OCI-LY1 (cell line): ENCODE results near the gene PROB1.
"Not testable (repeated sequence)": the region's sequence is repeated elsewhere in the genome, so short reads cannot be mapped to it uniquely, and the experiment has no call there.

Source experiments
- H2AFZ ChIP-seq: fragments of 200-600 bp; sonication (generic), shearing (Covaris generic); 2 replicates; pipeline ENCODE4 v1.6.0; 2014; ENCODE audit warnings: antibody characterized with exemption, mild to moderate bottlenecking, low read length
- H3F3A ChIP-seq: fragments of 200-600 bp; sonication (generic), shearing (Covaris generic); 2 replicates; pipeline ENCODE4 v1.6.0; 2014; ENCODE audit warnings: mild to moderate bottlenecking, antibody characterized with exemption, low read length, moderate library complexity; ENCODE audit not compliant: insufficient read depth
- H3K27ac ChIP-seq: fragments of 200-600 bp; sonication (generic); 2 replicates; pipeline ENCODE4 v1.5.1; 2014; ENCODE audit warnings: low read length, mixed run types, mild to moderate bottlenecking, low read depth; ENCODE audit not compliant: poor library complexity, severe bottlenecking
- H3K27me3 ChIP-seq: fragments of 200-600 bp; sonication (generic); 2 replicates; pipeline ENCODE4 v1.6.0; 2014; ENCODE audit warnings: antibody characterized with exemption, mild to moderate bottlenecking, low read length, moderate library complexity; ENCODE audit not compliant: insufficient read depth
- H3K36me3 ChIP-seq: fragments of 200-600 bp; sonication (generic); 2 replicates; pipeline ENCODE4 v1.6.1; 2014; ENCODE audit warnings: mild to moderate bottlenecking, antibody characterized with exemption, low read length, moderate library complexity, mixed read lengths; ENCODE audit not compliant: insufficient read depth
- H3K4me1 ChIP-seq: fragments of 200-600 bp; sonication (generic); 2 replicates; pipeline ENCODE4 v1.5.1; 2014; ENCODE audit warnings: mild to moderate bottlenecking, low read length, moderate library complexity; ENCODE audit not compliant: insufficient read depth, severe bottlenecking
- H3K4me2 ChIP-seq: fragments of 200-600 bp; sonication (generic), shearing (Covaris generic); 2 replicates; pipeline ENCODE4 v1.6.1; 2014; ENCODE audit warnings: low read length
- H3K4me3 ChIP-seq: fragments of 200-600 bp; sonication (generic); 2 replicates; pipeline ENCODE4 v1.5.1; 2014; ENCODE audit warnings: low read length, low read depth, mild to moderate bottlenecking, mixed read lengths; ENCODE audit not compliant: poor library complexity, severe bottlenecking
- H3K79me2 ChIP-seq: fragments of 200-600 bp; shearing (Covaris generic); 2 replicates; pipeline ENCODE4 v1.6.1; 2016; ENCODE audit warnings: mixed run types, low read length, mixed read lengths; ENCODE audit not compliant: insufficient read depth
- H3K9ac ChIP-seq: fragments of 200-600 bp; sonication (generic), shearing (Covaris generic); 2 replicates; pipeline ENCODE4 v1.6.1; 2014; ENCODE audit warnings: mild to moderate bottlenecking, low read length, mixed read lengths
- H3K9me2 ChIP-seq: fragments of 200-600 bp; sonication (generic), shearing (Covaris generic); 2 replicates; pipeline ENCODE4 v1.6.1; 2014; ENCODE audit warnings: low read depth, mild to moderate bottlenecking, low read length, mixed read lengths
- H3K9me3 ChIP-seq: fragments of 200-600 bp; shearing (Covaris generic); 2 replicates; pipeline ENCODE4 v1.6.1; 2014; ENCODE audit warnings: low read length, mixed read lengths
- H4K20me1 ChIP-seq: fragments of 200-600 bp; sonication (generic), shearing (Covaris generic); 2 replicates; pipeline ENCODE4 v1.6.0; 2016; ENCODE audit warnings: mild to moderate bottlenecking, low read length; ENCODE audit not compliant: insufficient read depth
- EZH2 ChIP-seq: fragments of 200-600 bp; sonication (generic), shearing (Covaris generic); IDR thresholded peaks from 2 replicates; pipeline ENCODE4 v1.8.0; 2017; ENCODE audit warnings: borderline replicate concordance, mixed run types, mild to moderate bottlenecking, antibody characterized with exemption, low read length, moderate library complexity, mixed read lengths
- TF ChIP-seq, protein P1 (sequence below): fragments of 200-600 bp; sonication (generic), shearing (Covaris generic); IDR thresholded peaks from 2 replicates; pipeline ENCODE4 v1.5.1; 2017; ENCODE audit warnings: mild to moderate bottlenecking, antibody characterized with exemption, low read length, moderate library complexity, mixed read lengths

PROB1 gene

DNA sequence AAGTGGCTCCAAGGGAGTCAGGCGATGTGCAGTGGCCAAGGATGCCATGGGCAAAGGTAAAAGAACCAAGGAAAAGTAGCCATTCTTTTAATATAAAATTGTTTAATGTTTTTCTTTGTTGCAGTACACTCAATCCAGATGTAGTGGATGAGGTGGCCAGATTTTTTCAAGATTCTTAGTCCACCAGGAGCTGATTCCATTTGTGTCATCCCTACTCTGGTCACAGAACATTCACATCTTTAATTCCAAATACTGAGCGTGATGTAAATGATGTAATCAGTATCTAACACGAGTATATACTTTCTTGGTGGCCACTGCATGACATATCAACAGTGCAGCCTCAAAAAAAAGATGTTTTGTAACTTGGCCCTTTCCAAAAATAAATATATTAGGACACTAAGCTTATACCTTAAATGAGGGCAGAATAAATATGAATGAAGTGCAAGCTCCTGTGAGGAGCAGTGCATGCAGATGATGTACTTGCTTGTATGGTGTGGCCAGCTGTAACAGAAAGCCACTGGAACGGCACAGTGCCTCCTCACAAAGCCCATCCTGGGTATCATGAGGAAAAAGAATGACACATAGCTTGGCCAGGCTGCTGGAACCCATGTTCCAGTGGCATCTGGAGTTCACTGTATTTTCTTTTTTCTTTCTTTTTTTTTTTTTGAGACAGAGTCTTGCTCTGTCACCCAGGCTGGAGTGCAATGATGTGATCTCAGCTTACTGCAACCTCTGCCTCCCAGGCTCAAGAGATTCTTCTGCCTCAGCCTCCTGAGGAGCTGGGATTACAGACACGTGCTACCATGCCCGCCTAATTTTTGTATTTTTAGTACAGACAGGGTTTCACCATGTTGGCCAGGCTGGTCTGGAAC, 15.5 kb upstream of the PROB1 start:
- H3F3A ChIP-seq: no peaks in the 10 kb centered on the region
- no peak overlapping the region for H2AFZ ChIP-seq
- H3K4me1 ChIP-seq: peaks cover 20% of the 10 kb centered on the region
- H3K9me3 ChIP-seq: no peaks in the 10 kb centered on the region
- no peaks in the 10 kb centered on the region for H3K9me2 ChIP-seq
- H3K9ac ChIP-seq: no peak overlapping the region
- H3K4me2 ChIP-seq: no peak overlapping the region
- no peaks in the 10 kb centered on the region for H4K20me1 ChIP-seq
- H3K27me3 ChIP-seq: no peaks in the 10 kb centered on the region
- no peaks in the 10 kb centered on the region for H3K79me2 ChIP-seq
- no peak overlapping the region for H3K27ac ChIP-seq
- TF ChIP-seq EZH2: no peak
- TF ChIP-seq, protein P1, sequence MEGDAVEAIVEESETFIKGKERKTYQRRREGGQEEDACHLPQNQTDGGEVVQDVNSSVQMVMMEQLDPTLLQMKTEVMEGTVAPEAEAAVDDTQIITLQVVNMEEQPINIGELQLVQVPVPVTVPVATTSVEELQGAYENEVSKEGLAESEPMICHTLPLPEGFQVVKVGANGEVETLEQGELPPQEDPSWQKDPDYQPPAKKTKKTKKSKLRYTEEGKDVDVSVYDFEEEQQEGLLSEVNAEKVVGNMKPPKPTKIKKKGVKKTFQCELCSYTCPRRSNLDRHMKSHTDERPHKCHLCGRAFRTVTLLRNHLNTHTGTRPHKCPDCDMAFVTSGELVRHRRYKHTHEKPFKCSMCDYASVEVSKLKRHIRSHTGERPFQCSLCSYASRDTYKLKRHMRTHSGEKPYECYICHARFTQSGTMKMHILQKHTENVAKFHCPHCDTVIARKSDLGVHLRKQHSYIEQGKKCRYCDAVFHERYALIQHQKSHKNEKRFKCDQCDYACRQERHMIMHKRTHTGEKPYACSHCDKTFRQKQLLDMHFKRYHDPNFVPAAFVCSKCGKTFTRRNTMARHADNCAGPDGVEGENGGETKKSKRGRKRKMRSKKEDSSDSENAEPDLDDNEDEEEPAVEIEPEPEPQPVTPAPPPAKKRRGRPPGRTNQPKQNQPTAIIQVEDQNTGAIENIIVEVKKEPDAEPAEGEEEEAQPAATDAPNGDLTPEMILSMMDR: no peak
- H3K4me3 ChIP-seq: no peak overlapping the region
- no peaks in the 10 kb centered on the region for H3K36me3 ChIP-seq

DNA sequence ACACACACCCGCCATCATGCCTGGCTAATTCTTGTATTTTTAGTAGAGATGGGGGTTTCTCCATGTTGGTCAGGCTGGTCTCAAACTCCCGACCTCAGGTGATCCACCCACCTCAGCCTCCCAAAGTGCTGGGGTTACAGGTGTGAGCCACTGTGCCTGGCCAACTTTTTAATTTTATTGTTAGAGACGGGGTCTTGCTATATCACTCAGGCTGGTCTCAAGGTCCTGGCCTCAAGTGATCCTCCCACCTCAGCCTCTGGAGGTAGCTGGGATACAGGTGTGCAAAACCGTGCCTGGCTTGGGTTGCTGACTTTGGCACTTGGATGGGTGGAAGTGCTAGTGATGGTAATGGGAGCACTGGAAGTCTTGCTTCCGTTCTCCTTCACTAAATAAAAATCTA, 14.2 kb upstream of the PROB1 start:
- H2AFZ ChIP-seq, H3K9me3 ChIP-seq, H3K79me2 ChIP-seq, H3K9ac ChIP-seq, H3K4me3 ChIP-seq, H3F3A ChIP-seq, H3K4me2 ChIP-seq, H3K36me3 ChIP-seq, H3K9me2 ChIP-seq, H4K20me1 ChIP-seq, H3K27ac ChIP-seq, H3K27me3 ChIP-seq: not testable (repeated sequence)
- peaks cover 27% of the 10 kb centered on the region for H3K4me1 ChIP-seq

DNA sequence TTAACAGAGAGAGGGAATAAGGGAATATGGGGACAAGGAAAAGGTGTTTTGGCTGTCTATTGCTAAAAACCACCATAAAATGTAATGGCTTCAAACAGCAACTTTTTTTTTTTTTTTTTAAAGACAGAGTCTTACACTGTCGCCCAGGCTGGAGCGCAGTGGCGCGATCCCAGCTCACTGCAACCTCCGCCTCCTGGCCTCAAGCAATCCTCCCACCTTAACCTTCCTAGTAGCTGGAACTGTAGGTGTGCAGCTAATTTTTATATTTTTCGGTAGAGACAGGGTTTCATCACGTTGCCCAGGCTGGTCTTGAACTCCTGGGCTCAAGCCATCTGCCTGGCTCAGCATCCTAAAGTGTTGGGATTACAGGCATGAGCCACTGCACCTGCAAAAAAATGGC, 13.3 kb upstream of the PROB1 start:
- Histone ChIP-seq H4K20me1 (no peaks in the 10 kb centered on the region), H3K9ac (no peak overlapping the region), H3K4me2 (peak overlapping the region; percentile 27; the same call in 1 of the 2 replicates), H3K27me3 (no peaks in the 10 kb centered on the region), H3F3A (no peaks in the 10 kb centered on the region), H3K79me2 (no peaks in the 10 kb centered on the region), H3K4me3 (no peak overlapping the region), H2AFZ (no peak overlapping the region), H3K9me2 (no peaks in the 10 kb centered on the region), H3K36me3 (no peaks in the 10 kb centered on the region), H3K4me1 (peaks cover 31% of the 10 kb centered on the region), H3K27ac (peak overlapping the region; percentile 60), H3K9me3 (no peaks in the 10 kb centered on the region)
- no peak for TF ChIP-seq EZH2
- TF ChIP-seq, protein P1: no peak

DNA sequence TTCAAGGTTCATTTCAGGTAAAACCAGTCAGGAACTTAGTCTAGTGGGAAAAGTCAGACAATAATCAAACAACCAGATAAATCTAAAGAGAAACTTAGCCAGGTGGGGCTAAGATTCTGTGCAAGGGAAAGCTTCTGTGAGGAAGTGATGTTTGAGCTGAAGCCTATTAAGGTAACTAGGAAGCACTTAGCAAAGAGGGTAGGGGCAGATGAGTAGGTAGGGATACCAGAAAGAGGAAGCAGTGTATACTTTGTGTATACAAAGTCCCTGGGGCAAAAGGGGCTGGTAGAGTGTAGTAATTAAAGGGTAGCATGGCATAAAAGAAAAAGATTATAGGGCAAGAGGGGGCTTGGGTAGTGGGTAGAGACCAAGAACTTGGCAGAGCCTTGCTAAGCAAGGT, 12.6 kb upstream of the PROB1 start:
- H3K4me3 ChIP-seq: no peak overlapping the region

More for the DNA sequence above, 12.6 kb upstream of the PROB1 start:
- no peaks in the 10 kb centered on the region for H3K36me3 ChIP-seq
- no peak overlapping the region for H2AFZ ChIP-seq
- H3K27me3 ChIP-seq: no peaks in the 10 kb centered on the region
- H3K9me3 ChIP-seq: no peaks in the 10 kb centered on the region
- no peaks in the 10 kb centered on the region for H3F3A ChIP-seq
- no peaks in the 10 kb centered on the region for H3K9me2 ChIP-seq
- peaks cover 38% of the 10 kb centered on the region for H3K4me1 ChIP-seq
- TF ChIP-seq, protein P1: no peak
- TF ChIP-seq EZH2: no peak
- H3K4me2 ChIP-seq: peak overlapping the region; percentile 27; the same call in 1 of the 2 replicates
- peak overlapping the region; percentile 0; the same call in 1 of the 2 replicates for H3K9ac ChIP-seq
- H3K27ac ChIP-seq: peak overlapping the region; percentile 60
- H3K79me2 ChIP-seq: no peaks in the 10 kb centered on the region
- H4K20me1 ChIP-seq: no peaks in the 10 kb centered on the region
